Peyer's patch (tissue), 4 donors: Measurements from ENCODE around the gene CLDN5.

Experiments used
- CTCF ChIP-seq, 6 experiments: fragments of 450-650 bp in 4 of 6; fragments of 200-600 bp in 2 of 6; sonication (generic) in 1 of 6; IDR thresholded peaks; one replicate each; pipeline ENCODE4 v1.5.1; 2017 to 2019; ENCODE audit warnings: antibody characterized with exemption in 6 of 6, mild to moderate bottlenecking in 3 of 6, moderate library complexity in 1 of 6
- POLR2A ChIP-seq, 2 donors: fragments of 450-650 bp; IDR thresholded peaks; one replicate each; pipeline ENCODE4 v1.5.1; 2017; ENCODE audit warnings: antibody characterized with exemption in 2 of 2, mild to moderate bottlenecking in 2 of 2, moderate library complexity in 2 of 2

DNA sequence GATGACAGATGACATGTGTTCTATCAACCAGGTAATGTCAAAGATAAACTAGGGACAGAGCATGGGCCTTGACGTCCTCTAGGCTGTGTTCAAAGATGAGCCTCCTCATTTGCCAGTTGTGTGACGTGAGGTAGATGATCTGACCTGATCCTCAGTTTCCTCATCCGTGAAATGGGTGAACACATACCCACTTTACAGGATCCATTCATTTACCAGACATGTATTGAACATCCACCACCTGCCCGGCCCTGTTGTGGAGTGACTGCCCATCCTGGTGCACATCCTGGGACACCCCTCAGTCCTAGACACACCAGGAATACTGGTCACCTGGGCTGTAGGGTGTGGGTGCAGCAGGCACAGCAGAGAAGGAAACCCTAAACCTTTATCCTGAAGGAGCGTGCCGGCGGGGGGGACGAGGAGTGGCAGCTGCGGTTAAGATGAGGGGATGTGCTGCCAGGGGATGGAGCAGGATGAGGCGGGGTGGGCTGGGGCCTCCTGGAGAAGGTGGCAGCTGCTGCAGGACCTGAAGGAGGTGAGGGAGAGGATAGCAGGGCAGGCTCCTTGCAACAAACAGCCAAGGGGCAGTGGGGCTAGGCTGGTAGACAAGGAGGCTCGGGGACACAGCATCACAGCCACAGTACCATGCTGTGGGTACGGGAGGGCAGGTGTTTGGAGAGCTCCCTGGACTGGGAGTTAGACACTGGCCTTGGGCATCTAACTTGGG lies 8.4 kb downstream of the CLDN5 start:
- TF ChIP-seq POLR2A (IDR thresholded peaks at IDR 0.05), result no peak
- TF ChIP-seq CTCF (IDR thresholded peaks at IDR 0.05), result no peak
